Neural progenitor cell (in vitro differentiated cells): ENCODE results near the gene PRDM16. TPM values are rescaled to one million over a fixed set of nuclear protein-coding genes. Genes with fewer than 3 reads are reported as not detected.

ENCODE experiments used
- DNase-seq: peaks from one replicate; pipeline ENCODE4 v3.0.0-alpha.2; 2016; ENCODE audit warnings: low spot score
- H2AFZ ChIP-seq: fragments of 200-600 bp; sonication (generic); replicated peaks from 2 replicates; pipeline ENCODE4 v1.6.1; 2016; ENCODE audit warnings: antibody characterized with exemption
- H3F3A ChIP-seq: fragments of 200-600 bp; sonication (generic); 2 replicates; pipeline ENCODE4 v1.6.1; 2016; ENCODE audit warnings: antibody characterized with exemption, low read depth
- H3K27ac ChIP-seq: fragments of 200-600 bp; sonication (generic); 2 replicates; pipeline ENCODE4 v1.5.1; 2016; ENCODE audit warnings: mild to moderate bottlenecking
- H3K27me3 ChIP-seq: fragments of 200-600 bp; sonication (generic); 2 replicates; pipeline ENCODE4 v1.6.1; 2016; ENCODE audit warnings: mild to moderate bottlenecking, moderate library complexity
- H3K36me3 ChIP-seq: fragments of 200-600 bp; sonication (generic); 2 replicates; pipeline ENCODE4 v1.5.1; 2016
- H3K4me1 ChIP-seq: fragments of 200-600 bp; sonication (generic); 2 replicates; pipeline ENCODE4 v1.6.1; 2016; ENCODE audit warnings: mixed run types
- H3K4me2 ChIP-seq: fragments of 200-600 bp; sonication (generic); 2 replicates; pipeline ENCODE4 v1.6.1; 2016
- H3K4me3 ChIP-seq: fragments of 200-600 bp; sonication (generic); 2 replicates; pipeline ENCODE4 v1.5.1; 2016
- H3K79me2 ChIP-seq: fragments of 200-600 bp; sonication (generic); 2 replicates; pipeline ENCODE4 v1.6.1; 2016; ENCODE audit warnings: low read depth
- H3K9ac ChIP-seq: fragments of 200-600 bp; sonication (generic); 2 replicates; pipeline ENCODE4 v1.6.1; 2016
- H3K9me3 ChIP-seq: fragments of 200-600 bp; sonication (generic); 2 replicates; pipeline ENCODE4 v1.5.1; 2016; ENCODE audit warnings: low read depth
- H4K20me1 ChIP-seq: fragments of 200-600 bp; sonication (generic); 2 replicates; pipeline ENCODE4 v1.6.1; 2016; ENCODE audit warnings: low read depth
- H3K27ac Mint-ChIP-seq: 3 replicates; pipeline ENCODE4 v1.8.0; 2021; ENCODE audit warnings: mixed read lengths
- H3K27me3 Mint-ChIP-seq: 2 replicates; pipeline ENCODE4 v1.8.0; 2022; ENCODE audit warnings: low read depth, mild to moderate bottlenecking, inconsistent platforms, moderate library complexity, mixed read lengths; ENCODE audit not compliant: insufficient read depth
- H3K36me3 Mint-ChIP-seq: 3 replicates; pipeline ENCODE4 v1.8.0; 2021; ENCODE audit warnings: mixed read lengths
- H3K4me1 Mint-ChIP-seq: 3 replicates; pipeline ENCODE4 v1.8.0; 2021; ENCODE audit warnings: mixed read lengths
- H3K4me3 Mint-ChIP-seq: 3 replicates; pipeline ENCODE4 v1.8.0; 2021; ENCODE audit warnings: mild to moderate bottlenecking, moderate library complexity, mixed read lengths
- H3K9me3 Mint-ChIP-seq: 3 replicates; pipeline ENCODE4 v1.8.0; 2020; ENCODE audit warnings: mixed read lengths
- EZH2 ChIP-seq: fragments of 200-600 bp; sonication (generic); IDR thresholded peaks from 2 replicates; pipeline ENCODE4 v1.6.1; 2017; ENCODE audit warnings: antibody characterized with exemption, mild to moderate bottlenecking, moderate library complexity
- EZH2phosphoT487 ChIP-seq: fragments of 200-600 bp; sonication (generic); IDR thresholded peaks from 2 replicates; pipeline ENCODE4 v1.6.1; 2017; ENCODE audit warnings: antibody characterized with exemption
- total RNA-seq: library from RNA; depleted of rRNA; stranded (reverse); fragments of >200 nt; gene quantifications from 2 replicates; pipeline ENCODE4 v1.2.3, GENCODE V29; 2015; ENCODE audit warnings: low replicate concordance
- TF ChIP-seq, protein P1 (sequence below): fragments of 200-600 bp; sonication (generic); IDR thresholded peaks from 2 replicates; pipeline ENCODE4 v1.5.1; 2017; ENCODE audit warnings: antibody characterized with exemption, mild to moderate bottlenecking

PRDM16 gene
- total RNA-seq, 1 donor from 2014 or later, result 1.9 TPM

DNA sequence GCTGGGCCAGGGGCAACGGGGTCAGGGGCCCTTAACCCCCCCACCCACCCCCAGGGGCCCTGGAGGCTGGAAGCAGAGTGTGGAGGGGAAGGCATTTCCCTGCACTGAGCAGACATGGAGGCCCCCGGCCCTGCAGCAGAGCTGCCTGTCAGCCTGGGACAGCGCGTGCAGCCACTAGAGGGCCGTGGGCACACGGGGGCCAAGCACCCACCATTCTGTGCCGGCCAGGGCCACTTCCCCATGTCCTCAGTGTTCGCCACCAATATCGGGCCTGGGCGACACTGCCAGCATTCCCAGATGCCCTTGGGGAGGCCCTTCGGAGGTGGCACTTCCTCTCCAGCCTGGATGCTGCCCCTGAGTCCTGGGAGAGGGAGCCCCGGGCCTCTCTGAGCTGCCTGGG is 362.3 kb downstream of the PRDM16 start:
- TF ChIP-seq, protein P1, sequence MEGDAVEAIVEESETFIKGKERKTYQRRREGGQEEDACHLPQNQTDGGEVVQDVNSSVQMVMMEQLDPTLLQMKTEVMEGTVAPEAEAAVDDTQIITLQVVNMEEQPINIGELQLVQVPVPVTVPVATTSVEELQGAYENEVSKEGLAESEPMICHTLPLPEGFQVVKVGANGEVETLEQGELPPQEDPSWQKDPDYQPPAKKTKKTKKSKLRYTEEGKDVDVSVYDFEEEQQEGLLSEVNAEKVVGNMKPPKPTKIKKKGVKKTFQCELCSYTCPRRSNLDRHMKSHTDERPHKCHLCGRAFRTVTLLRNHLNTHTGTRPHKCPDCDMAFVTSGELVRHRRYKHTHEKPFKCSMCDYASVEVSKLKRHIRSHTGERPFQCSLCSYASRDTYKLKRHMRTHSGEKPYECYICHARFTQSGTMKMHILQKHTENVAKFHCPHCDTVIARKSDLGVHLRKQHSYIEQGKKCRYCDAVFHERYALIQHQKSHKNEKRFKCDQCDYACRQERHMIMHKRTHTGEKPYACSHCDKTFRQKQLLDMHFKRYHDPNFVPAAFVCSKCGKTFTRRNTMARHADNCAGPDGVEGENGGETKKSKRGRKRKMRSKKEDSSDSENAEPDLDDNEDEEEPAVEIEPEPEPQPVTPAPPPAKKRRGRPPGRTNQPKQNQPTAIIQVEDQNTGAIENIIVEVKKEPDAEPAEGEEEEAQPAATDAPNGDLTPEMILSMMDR, result peak; percentile 64
- TF ChIP-seq EZH2 (no peak), EZH2phosphoT487 (no peak)
- no peak overlapping the region for H3K27ac Mint-ChIP-seq
- peak; percentile 62 for DNase-seq
- Histone ChIP-seq H3K27me3 (no peaks in the 10 kb centered on the region), H3K27ac (no peak overlapping the region), H3K4me2 (no peak overlapping the region), H3K9ac (no peak overlapping the region), H3K9me3 (no peaks in the 10 kb centered on the region), H3F3A (no peaks in the 10 kb centered on the region), H3K4me3 (no peak overlapping the region), H3K4me1 (peaks cover 9% of the 10 kb centered on the region), H3K36me3 (no peaks in the 10 kb centered on the region), H2AFZ (no peak overlapping the region), H4K20me1 (no peaks in the 10 kb centered on the region), H3K79me2 (no peaks in the 10 kb centered on the region)
- peaks cover 13% of the 10 kb centered on the region for H3K4me1 Mint-ChIP-seq
- peaks cover 3% of the 10 kb centered on the region for H3K36me3 Mint-ChIP-seq
- H3K27me3 Mint-ChIP-seq, result peaks cover 6% of the 10 kb centered on the region
- no peak overlapping the region for H3K4me3 Mint-ChIP-seq
- H3K9me3 Mint-ChIP-seq, result no peaks in the 10 kb centered on the region

- Histone ChIP-seq H3K4me3 (no peak overlapping the region), H3F3A (no peaks in the 10 kb centered on the region), H2AFZ (no peak overlapping the region), H3K36me3 (no peaks in the 10 kb centered on the region), H4K20me1 (no peaks in the 10 kb centered on the region), H3K27ac (no peak overlapping the region), H3K9ac (no peak overlapping the region), H3K4me2 (no peak overlapping the region), H3K27me3 (no peaks in the 10 kb centered on the region), H3K9me3 (no peaks in the 10 kb centered on the region), H3K4me1 (peaks cover 9% of the 10 kb centered on the region), H3K79me2 (no peaks in the 10 kb centered on the region)
- Mint-ChIP-seq H3K4me1 (peaks cover 13% of the 10 kb centered on the region), H3K4me3 (no peak overlapping the region), H3K9me3 (no peaks in the 10 kb centered on the region), H3K27me3 (peaks cover 6% of the 10 kb centered on the region), H3K27ac (no peak overlapping the region), H3K36me3 (peaks cover 2% of the 10 kb centered on the region)
- TF ChIP-seq EZH2 (no peak), EZH2phosphoT487 (no peak)
- TF ChIP-seq, protein P1, result no peak
- DNase-seq, result no peak
Observed at GRCh38 chr1:3431686-3432085, 362.7 kb downstream of the PRDM16 start.

DNA sequence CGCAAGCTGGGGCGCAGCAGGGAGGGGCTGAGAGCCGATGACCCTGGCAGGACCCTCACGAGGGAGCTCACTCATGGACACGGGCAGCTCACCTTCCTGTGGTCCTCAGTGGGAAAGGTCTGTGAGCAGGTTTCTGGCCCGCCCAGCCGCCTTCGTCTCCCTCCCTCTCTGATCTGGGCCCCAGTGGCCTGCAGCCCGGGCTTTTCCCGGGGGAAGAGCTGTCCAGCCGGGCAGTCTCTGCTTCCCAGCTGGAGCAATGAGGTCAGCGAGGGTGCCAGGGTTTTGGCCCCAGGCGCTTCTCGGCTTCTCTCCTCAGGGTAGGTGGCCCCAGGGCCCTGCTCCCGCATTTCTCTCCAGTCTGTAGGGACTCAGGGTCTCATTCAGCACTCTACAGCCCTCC is 363.3 kb downstream of the PRDM16 start:
- Mint-ChIP-seq H3K4me1 (peaks cover 13% of the 10 kb centered on the region), H3K36me3 (no peaks in the 10 kb centered on the region), H3K27ac (no peak overlapping the region), H3K9me3 (no peaks in the 10 kb centered on the region), H3K4me3 (no peak overlapping the region), H3K27me3 (peaks cover 7% of the 10 kb centered on the region)
- Histone ChIP-seq H3K4me1 (peaks cover 9% of the 10 kb centered on the region), H4K20me1 (no peaks in the 10 kb centered on the region), H3K36me3 (no peaks in the 10 kb centered on the region), H2AFZ (no peak overlapping the region), H3K4me3 (no peak overlapping the region), H3K4me2 (no peak overlapping the region), H3K79me2 (no peaks in the 10 kb centered on the region), H3K9me3 (no peaks in the 10 kb centered on the region), H3K27ac (no peak overlapping the region), H3K9ac (no peak overlapping the region), H3F3A (no peaks in the 10 kb centered on the region), H3K27me3 (no peaks in the 10 kb centered on the region)
- DNase-seq, result no peak
- TF ChIP-seq EZH2, result no peak
- TF ChIP-seq, protein P1, result no peak
- no peak for TF ChIP-seq EZH2phosphoT487
